GM21528 (cell line): ENCODE results near the gene SNPH.

Experiments used
- ATAC-seq: cut with Tn5 transposase; IDR thresholded peaks from one replicate; pipeline ENCODE4 v1.9.1; 2021; ENCODE audit warnings: mild to moderate bottlenecking, moderate library complexity; ENCODE audit not compliant: unreplicated experiment, low FRiP score

The SNPH gene

DNA sequence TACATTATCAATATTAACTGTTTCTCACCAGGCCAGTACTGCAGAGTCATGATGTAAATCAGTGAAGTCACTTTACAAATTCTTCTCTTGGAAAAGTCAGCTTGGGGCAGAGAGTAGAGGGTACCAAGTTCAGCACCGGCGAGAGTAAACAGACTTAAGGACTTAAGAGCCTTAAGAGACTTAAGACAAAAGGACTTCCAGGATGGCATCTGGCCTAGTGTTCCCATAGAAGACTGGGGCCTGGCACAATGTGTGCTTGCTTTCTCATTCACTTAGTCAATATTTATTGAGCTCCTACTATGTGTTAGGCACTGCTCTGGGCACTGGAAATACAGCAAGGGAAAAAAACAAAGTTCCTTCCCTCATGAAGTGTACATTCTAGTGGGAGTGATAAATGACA, 1.4 kb upstream of the SNPH start:
- no peak for ATAC-seq

DNA sequence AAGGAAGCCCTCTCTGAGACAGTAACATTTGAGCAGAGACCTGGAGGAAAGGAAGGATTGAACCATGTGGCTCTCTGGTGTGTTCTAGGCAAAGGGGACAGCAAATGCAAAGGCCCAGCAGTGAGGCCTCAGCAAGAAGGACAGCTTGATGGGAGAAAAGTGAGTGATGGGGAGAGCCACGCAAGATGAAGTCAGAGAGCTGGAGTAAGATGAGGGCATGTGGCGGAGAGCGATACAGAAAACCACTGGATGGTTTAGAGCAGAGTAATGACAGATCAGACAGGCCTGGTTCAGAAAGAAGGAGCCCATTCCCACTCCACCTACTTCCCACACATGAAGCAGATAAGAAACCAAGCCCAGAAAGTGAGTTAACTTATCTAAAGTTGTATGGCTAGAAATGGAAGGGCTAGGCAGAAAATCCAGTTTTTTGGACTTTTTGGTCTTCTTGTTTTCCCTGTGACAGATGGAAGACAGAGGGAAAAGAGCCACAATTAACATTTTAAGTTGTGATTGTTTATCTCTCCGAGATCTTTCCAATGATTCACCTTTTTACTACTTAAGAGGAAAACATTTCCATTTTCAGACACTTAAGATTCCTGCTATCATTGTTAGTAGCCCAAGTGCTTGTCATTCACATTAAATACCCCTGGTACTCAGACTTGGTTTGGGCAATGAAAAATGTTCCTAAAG, 723 bp upstream of the SNPH start:
- no peak for ATAC-seq

DNA sequence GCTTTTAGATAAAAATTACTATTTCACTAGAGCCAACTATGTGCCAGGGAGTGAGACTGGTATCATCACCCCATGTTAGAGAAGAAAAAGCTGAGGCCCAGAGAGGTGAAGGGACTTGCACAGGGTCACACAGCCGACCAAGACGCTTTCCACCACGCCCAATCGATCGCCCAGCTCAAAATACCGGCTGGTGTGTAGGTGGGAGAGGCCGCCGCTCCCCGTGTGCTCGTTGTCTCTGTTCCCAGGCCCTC, 253 bp upstream of the SNPH start:
- no peak for ATAC-seq

DNA sequence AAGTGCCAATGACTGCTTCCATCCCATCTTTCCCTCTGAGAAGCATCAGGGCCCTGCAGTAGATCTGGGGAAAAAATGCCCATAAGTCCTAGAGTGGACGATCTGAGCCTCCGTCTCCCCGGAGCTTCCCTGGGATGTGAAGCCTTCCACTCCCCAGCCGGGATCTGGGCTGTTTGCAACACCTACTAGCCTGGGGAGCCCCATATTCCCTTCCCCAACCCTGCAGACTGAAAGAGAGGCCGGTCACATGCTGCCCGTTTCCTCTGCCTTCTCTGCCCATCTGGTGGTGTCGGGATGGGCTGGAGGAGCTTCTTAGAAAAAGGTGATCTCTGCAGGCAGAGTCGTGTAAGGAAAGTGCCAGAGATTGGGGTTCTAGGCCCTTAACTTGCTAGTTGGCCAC, 1.1 kb downstream of the SNPH start:
- no peak for ATAC-seq

DNA sequence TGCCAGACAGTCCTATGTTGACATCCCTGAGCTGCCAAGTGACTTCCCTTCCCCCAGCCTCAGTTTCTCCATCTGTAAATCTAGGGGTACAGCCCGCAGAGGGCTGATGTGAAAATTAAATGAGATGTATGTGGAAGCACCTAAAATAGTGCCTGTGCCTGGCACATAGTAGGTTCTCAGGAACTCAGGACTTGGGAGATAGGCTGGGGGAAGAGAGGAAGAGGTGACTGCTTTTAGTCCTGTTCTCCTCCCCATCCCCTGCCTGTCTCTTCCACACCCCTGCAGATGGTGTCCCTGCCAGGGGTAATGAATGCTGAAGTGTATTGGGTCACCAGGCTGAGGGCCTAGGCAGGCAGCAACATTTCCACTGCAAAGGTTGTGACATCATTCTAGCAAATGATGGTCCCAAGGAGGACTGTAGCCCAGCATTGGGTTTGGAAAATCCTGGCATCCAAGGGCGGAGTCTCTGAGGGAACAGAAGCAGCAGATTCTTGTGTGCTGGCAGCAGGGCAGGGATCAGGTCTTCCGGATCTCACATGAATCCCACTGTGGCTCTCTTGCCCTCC, 1.8 kb downstream of the SNPH start:
- no peak for ATAC-seq

DNA sequence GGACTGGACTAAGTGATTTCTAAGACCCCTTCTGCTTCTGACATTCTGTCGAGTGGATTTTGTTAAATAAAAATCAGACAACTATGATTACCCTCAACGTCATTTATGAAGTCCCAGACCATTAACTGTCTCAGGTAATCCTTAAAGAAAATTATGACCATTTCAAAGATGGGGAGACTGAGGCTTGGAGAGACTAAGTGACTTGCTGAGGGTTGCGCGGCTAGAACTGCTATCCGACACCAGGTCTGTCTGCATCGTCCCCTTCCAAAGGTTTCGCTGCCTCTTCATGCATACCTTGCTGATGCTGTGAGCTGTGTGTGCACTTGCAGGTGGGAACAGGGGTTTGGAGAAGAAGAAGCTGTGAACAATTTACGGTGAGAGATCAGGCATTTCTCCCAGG, 3.1 kb downstream of the SNPH start:
- no peak for ATAC-seq

DNA sequence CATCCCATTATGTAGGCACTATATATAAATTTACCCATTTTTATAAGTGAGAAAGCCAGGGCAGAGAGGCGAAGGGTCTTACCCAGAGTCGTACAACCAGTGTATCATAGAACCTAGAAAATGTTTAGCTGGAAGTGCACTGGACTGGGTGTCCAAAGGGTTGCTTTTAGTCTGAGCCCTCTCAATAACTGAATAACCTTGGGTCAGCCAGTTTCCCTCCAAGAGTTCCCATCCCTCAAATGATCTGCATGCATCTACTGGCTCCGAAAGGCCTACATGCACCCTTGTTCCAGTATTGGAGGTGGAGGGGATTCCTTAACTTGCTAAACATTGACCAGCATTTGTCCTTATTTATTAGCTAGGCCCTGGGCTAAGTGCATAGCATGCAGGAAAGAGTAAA, 3.8 kb downstream of the SNPH start:
- no peak for ATAC-seq

DNA sequence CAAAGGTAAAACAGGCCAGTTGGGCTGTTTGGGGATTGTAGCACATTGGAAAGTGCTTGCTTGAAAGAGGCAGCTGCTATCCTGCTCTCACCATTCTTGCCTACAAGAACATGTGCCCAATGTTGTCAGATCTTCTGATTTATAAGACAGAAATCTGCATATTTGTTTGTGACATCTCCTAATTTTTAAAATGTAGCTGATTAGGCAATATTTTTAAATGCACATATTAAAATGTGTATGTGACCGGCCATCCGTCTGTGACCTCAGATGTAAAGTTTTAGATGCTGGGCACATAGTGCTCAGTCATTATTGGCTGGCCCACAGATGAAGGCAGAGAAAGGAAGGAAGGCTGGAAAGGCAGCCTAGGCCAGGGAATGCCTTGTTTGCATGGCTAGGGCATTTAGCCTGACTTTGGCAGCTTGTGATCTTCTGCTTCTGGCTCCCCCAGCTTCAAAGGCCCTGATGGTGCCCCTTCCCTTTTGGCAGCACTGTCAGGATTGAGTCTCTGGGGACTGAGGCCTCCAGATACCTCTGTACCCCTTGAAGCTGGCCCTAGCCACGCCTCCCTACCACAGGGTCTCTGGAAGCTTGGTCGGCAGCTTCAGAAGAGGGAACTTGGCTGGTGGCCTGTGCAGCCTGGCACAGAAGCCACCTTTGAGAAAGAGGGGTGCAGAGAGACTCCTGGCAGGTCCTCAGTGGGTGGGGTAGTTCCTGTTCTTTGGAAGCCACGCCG, 6.4 kb downstream of the SNPH start:
- no peak for ATAC-seq

DNA sequence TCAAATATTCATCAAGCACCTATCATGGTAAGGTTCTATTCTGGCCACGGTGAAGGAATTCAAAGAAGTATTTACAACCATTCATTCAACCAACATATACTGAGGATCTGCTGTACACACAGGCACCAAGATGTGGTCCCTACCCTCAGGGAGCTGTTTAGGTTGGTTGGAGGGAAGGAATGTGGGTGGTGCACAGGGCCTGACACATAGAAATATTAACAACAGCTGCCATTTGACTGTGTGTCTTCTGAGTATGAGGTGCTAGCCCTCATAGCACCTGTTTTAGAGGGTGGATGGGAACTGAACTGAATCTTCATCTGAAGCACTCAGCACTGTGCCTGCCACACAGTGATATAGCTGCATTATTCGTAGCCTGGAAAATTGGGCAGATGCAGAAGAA, 7.3 kb downstream of the SNPH start:
- no peak for ATAC-seq

DNA sequence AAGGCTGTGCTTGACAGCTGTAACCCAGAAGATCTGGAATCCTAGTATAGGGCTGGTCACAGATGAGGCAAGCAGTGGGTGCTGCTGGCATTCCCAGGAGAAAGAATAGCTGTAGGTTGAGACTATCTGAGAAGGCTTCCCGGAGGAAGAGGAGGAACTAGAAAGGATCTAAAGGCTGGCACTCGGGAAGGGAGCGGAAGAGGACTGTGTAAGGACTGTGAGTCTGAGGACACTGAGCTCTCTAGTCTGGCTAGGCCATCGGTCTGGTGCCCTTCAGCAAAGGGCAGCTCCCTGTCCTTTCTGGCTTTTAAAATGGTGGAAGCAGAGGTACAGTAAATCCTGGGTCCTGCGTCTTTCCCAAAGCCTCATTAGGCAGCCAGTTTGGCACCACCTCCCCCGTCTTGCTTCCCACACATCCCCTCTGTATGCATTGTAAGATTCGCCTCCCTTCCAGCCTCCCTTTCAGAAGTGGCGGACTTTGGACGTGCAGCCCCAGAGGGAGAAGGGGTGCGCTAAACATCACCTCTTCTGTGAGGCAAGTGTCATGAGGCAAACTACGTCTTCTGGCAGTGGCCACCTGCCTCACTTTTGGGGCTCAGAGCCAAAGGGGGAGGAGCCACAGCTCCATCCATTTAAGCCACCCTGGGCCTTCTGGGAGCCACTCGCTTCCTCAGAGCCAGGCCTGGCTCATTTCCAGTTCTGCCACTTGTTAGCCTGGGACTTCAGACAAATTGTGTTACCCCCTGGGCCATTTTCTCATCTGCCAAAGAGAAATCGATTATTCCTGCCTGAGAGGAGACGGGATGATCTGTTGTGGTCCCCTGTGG, 8.6 kb downstream of the SNPH start:
- ATAC-seq = no peak

DNA sequence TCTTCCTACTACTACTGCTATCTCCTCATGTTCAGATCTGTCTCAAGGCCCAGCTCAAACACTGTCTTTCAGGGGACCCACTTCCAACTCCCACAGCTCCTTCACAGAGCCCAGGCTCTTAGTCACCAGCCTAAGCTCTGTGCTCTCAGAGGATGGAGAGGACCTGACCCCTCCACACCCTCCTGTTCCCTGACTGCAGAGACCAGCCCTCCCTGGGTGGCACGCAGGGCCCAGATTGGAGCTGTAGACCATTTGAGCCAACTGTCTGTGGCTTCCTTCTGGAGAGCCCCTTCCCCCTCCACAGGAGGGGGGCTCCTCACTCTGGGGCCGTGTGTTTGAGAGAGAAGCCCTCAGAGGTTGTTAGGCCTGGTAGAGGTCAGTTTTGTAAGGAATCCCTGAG, 9.8 kb downstream of the SNPH start:
- no peak for ATAC-seq

DNA sequence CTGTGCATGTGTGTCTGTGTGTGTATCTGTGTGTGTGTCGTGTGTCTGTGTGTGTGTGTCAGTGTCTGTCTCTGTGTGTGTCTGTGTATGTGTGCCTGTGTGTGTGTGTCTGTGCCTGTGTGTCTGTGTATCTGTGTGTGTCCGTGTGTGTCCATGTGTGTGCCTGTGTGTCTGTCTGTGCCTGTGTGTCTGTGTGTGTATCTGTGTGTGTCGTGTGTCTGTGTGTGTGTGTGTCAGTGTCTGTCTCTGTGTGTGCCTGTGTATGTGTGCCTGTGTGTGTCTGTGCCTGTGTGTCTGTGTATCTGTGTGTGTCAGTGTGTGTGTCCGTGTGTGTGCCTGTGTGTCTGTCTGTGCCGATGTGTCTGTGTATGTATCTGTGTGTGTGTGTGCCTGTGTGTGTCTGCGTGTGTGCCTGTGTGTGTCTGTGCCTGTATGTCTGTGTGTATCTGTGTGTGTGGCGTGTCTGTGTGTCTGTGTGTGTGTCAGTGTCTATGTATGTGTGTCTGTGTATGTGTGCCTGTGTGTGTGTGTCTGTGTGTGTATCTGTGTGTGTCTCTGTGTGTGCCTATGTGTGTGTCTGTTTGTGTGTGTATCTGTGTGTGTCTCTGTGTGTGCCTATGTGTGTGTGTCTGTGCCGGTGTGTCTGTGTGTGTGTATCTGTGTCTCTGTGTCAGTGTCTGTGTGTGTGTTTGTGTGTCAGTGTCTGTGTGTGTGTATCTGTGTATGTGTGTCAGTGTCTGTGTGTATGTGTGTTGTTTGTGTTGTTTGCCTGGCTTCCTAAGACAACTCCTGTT, 11.6 kb downstream of the SNPH start:
- ATAC-seq = no peak

DNA sequence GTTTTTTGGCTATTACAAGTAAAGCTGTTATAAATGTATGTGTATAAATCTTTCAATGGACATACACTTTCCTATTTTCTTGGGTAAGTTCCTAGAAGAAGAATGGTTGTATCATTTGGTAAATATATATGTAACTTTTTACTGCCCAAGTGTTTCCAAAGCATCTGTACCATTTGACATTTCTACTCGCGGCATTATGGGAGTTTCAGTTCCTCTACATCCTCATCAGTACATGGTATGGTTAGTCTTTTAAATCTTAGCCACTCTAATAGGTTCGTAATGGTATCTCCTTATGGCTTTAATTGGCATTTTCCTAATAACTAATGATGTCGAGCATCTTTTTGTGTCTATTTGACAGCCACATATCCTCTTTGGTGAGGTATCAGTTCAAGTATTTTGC, 12.9 kb downstream of the SNPH start:
- no peak for ATAC-seq

DNA sequence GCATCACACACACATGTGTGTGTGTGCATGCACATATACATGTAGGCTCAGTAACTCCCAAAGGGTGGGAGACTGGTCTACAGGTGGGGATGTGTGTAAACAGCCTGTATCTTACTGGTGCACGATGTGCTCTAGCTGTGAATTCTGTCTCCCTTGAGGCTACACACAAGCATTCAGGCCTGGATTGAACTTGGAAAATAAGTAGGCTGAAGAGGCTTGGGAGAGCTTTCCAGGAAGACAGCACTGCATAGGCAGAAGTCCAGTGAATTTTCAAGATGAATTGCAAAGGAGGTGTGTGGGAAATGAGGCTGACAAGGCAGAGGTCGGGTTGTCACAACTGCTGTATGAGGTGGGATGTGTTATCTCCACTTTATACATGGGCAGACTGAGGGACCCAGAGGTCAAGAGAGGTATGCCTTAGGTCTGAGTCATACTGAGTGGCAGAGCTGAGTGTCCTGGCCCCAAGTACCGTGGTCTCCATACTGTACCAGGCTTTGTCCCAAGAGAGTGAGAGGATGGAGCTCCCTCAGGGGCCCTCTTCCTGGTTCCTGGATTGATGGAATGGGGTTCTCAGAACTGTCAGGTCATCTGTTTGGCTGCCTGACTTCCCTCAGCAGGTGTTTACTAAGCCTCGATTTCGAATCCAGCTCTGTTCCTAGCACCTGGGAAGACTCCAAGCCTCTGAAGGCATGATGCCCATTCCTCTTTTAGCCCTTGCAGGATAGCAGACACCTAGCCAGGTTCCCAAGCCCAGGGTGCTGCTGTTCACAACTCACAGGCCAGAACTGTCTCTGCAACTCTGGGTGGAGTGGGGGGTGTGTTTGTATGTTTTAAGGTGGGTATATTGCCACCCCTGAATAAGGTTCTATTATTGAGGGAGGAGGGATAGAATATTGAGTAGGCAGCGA, 14.4 kb downstream of the SNPH start:
- no peak for ATAC-seq

DNA sequence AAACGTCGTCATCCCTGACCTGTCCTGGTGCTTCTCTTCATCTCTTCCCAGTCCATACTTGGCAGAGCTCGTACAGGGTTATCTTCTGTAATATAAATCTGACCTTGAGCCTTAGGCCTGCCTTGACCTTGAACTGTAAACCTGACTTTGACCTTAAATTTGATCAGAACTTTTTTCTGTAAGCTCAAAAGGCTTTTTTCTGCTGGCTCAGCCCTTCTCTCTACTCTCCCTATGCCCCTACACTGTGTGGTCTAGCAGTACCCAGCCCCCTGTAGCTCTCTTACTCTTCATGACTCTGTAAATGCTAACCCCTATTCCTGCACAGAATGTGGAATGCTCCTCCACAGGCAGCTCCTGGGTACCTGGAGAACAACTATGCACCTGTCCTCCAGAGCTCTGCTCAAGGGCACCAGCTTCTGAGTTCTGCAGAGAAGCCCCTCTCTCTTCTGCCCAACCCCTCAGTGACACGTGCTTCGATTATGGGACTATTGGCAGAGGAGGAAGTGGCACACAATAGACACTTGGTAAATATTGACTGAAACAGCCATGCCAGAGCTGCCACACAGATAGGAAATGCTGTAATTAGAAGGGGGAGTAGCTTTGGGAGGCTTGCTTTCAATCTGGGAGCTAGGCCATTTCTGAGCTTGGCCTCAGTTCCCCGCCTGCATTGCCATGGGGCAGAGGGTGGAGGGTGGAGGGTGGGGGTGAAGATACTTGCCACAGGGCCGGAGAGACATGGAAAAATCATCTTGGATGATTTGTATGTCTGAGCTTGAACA, 15.4 kb downstream of the SNPH start:
- no peak for ATAC-seq

DNA sequence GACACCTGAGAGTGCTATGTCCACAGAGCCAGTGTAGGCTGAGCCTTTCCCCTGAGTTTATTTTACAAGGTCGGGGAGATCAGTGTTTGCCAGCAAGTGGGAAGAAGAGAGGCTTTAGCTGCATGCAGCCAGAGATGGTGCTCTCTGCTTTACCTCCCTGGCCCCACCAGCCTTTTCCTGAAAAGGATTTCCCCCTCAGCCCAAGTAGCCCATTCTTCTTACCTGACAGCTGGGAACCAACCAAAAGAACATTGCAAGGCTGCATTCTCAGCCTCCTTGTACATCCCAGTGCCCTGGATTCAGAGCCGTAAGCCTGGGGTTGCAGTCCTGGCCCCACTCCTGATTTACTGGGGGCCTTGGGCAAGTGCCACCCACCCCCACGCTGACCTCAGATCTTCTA, 16.9 kb downstream of the SNPH start:
- no peak for ATAC-seq

DNA sequence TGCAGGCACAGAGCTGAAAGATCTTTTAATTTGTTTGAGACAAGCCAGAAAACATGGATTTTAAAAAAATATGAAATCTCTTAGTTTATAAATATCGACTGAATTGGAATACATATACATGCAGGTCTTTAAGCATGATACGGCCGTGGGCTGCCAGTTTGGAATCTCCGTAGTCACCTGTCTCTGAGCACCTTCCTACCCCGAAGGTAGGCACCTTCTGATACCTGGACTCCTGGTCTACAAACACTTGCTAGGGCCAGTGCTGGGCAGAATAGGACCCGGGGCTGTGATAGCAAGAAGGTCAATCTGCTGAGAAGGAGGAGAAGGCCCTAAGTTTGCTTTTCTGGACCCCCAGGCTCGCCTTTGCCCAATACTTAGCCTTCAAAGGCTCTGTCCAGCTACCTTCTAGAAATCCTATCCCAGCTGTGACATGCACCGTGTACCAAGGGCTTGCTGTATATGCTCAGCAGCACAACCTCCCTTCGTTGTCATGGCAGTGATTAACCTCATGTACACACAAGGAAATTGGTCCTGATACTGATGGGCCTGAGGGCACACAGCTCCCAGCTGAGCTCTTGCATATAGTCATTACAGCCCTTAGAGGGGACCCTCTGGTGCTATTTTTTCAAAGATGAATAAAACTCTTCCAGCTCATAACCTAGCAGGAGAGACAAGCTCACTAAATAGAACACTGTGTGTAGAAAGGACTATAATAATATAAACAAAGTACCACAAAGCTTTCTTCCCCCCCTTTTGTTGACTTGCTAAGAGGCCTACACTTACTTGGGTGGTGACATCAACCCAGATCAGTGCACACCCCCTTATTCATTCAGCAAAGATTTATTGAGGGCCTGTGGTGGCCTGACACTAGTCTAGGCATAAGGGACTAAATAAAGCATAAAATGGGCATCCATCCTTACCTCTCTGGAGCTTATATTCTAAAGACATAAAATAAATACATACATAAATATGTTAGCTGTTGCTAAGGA, 17.7 kb downstream of the SNPH start:
- ATAC-seq = no peak
